Kidney epithelial cell (primary cell): ENCODE results near the gene GALR2. TPM values are rescaled to one million over a fixed set of nuclear protein-coding genes. Genes with fewer than 3 reads are reported as not detected.

Experiments used
- DNase-seq: peaks from one replicate; pipeline ENCODE4 v3.0.0-alpha.2; 2010; ENCODE audit warnings: low read depth
- H3K27me3 ChIP-seq: 2 replicates; pipeline ENCODE4 v1.6.0; 2011; ENCODE audit warnings: low read length; ENCODE audit not compliant: control insufficient read depth, insufficient read depth
- H3K36me3 ChIP-seq: 2 replicates; pipeline ENCODE4 v1.5.1; 2011; ENCODE audit warnings: low read length; ENCODE audit not compliant: control insufficient read depth, insufficient read depth
- H3K4me3 ChIP-seq: 2 replicates; pipeline ENCODE4 v1.5.1; 2011; ENCODE audit warnings: low read depth, mild to moderate bottlenecking, control low read depth, low read length
- total RNA-seq: library from RNA; depleted of rRNA; stranded (reverse); fragments of >200 nt; gene quantifications from 2 replicates; pipeline ENCODE4 v1.2.3, GENCODE V29; 2015
- TF ChIP-seq, protein P1 (sequence below): IDR thresholded peaks from 2 replicates; pipeline ENCODE4 v1.5.1; 2011; ENCODE audit warnings: mild to moderate bottlenecking, moderate library complexity, low read length, control low read depth, inconsistent platforms; ENCODE audit not compliant: insufficient read depth, poor library complexity, severe bottlenecking

GALR2 gene
- total RNA-seq, 1 donor from 2014 or later, result 0.33 TPM

GRCh38 chr17:76032780-76033108 is 41.8 kb upstream of the GALR2 start:
- Histone ChIP-seq H3K4me3 (no peak overlapping the region), H3K36me3 (no peaks in the 10 kb centered on the region), H3K27me3 (no peaks in the 10 kb centered on the region)
- TF ChIP-seq, protein P1, sequence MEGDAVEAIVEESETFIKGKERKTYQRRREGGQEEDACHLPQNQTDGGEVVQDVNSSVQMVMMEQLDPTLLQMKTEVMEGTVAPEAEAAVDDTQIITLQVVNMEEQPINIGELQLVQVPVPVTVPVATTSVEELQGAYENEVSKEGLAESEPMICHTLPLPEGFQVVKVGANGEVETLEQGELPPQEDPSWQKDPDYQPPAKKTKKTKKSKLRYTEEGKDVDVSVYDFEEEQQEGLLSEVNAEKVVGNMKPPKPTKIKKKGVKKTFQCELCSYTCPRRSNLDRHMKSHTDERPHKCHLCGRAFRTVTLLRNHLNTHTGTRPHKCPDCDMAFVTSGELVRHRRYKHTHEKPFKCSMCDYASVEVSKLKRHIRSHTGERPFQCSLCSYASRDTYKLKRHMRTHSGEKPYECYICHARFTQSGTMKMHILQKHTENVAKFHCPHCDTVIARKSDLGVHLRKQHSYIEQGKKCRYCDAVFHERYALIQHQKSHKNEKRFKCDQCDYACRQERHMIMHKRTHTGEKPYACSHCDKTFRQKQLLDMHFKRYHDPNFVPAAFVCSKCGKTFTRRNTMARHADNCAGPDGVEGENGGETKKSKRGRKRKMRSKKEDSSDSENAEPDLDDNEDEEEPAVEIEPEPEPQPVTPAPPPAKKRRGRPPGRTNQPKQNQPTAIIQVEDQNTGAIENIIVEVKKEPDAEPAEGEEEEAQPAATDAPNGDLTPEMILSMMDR, result no peak
- no peak for DNase-seq

GRCh38 chr17:76033139-76033538 is 41.4 kb upstream of the GALR2 start:
- DNase-seq, result no peak
- Histone ChIP-seq H3K27me3 (no peaks in the 10 kb centered on the region), H3K4me3 (no peak overlapping the region), H3K36me3 (no peaks in the 10 kb centered on the region)
- TF ChIP-seq, protein P1, result no peak

- no peak overlapping the region for H3K4me3 ChIP-seq
- no peaks in the 10 kb centered on the region for H3K27me3 ChIP-seq
- no peak for DNase-seq
- TF ChIP-seq, protein P1, result no peak
- peaks cover under 1% of the 10 kb centered on the region for H3K36me3 ChIP-seq
Observed at GRCh38 chr17:76034428-76035350, 39.9 kb upstream of the GALR2 start.

DNA sequence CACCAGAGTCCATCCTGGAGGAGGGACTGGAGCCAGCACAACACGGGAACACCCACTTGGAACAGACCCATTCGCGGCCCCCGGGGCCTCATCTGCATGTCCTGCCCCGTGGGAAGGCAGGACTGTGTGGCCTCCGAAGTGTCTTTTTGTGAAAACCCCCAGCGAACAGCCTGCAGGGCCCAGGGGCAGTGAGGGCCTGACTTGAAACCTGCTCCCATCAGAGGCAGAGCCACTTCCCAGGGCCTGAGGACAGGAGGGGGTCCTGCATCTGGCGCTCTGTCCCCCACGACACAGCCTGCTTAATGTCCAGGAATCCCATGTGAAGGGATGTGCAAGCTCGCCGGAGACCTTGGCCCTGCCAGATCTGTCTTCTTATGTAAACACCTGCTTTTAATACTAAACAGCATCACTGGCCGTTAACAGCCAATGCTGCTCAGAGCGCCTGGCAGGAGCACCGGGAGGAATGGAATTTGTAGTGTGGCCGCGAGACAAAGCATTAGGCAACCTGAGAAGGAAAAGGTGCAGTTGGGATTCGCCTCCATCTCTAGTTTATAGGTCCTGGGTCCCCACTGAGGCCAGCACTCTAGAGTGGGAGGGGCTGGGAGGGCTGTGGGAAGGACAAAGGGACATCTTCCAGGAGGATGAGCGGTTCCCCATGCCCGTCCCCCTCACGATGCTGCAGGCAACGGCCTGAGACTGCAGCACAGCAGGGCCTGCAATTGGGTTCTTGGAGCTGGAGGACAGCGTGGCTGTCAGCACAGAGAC is 37.9 kb upstream of the GALR2 start:
- H3K36me3 ChIP-seq, result peaks cover 2% of the 10 kb centered on the region
- no peak overlapping the region for H3K4me3 ChIP-seq
- DNase-seq, result no peak
- TF ChIP-seq, protein P1, result no peak
- no peaks in the 10 kb centered on the region for H3K27me3 ChIP-seq

- Histone ChIP-seq H3K36me3 (peaks cover 2% of the 10 kb centered on the region), H3K4me3 (no peak overlapping the region), H3K27me3 (no peaks in the 10 kb centered on the region)
- TF ChIP-seq, protein P1, result no peak
- no peak for DNase-seq
Observed at GRCh38 chr17:76038050-76038449, 36.5 kb upstream of the GALR2 start.
